Astrocyte (in vitro differentiated cells and primary cell): ENCODE data around the gene FAM3D. TPM values are rescaled to one million over a fixed set of nuclear protein-coding genes. Genes with fewer than 3 reads are reported as not detected.

Experiments
- DNase-seq: peaks from one replicate; pipeline ENCODE4 v3.0.0-alpha.2; 2010; ENCODE audit warnings: low read depth
- FAIRE-seq: peaks from 2 replicates; lab custom pipeline; 2011; peaks lifted over from hg19 to GRCh38; lab: Jason Lieb, UNC
- H2AFZ ChIP-seq: 2 replicates; pipeline ENCODE4 v1.6.0; 2012; ENCODE audit warnings: low read depth, low read length, inconsistent platforms
- H3K27ac ChIP-seq: 2 replicates; pipeline ENCODE4 v1.5.1; 2011; ENCODE audit warnings: low read depth, low read length, inconsistent platforms
- H3K27me3 ChIP-seq: 2 replicates; pipeline ENCODE4 v1.6.0; 2011; ENCODE audit warnings: low read length, inconsistent platforms; ENCODE audit not compliant: insufficient read depth
- H3K36me3 ChIP-seq: 2 replicates; pipeline ENCODE4 v1.5.1; 2011; ENCODE audit warnings: low read length, inconsistent platforms; ENCODE audit not compliant: insufficient read depth
- H3K4me1 ChIP-seq: 2 replicates; pipeline ENCODE4 v1.5.1; 2011; ENCODE audit warnings: low read length, inconsistent platforms; ENCODE audit not compliant: insufficient read depth
- H3K4me2 ChIP-seq: 2 replicates; pipeline ENCODE4 v1.6.0; 2012; ENCODE audit warnings: low read length, inconsistent platforms
- H3K4me3 ChIP-seq: 2 replicates; pipeline ENCODE4 v1.5.1; 2011; ENCODE audit warnings: low read depth, mild to moderate bottlenecking, low read length, inconsistent platforms; ENCODE audit not compliant: insufficient read depth
- H3K79me2 ChIP-seq: 2 replicates; pipeline ENCODE4 v1.6.0; 2012; ENCODE audit warnings: mild to moderate bottlenecking, low read length, inconsistent platforms; ENCODE audit not compliant: insufficient read depth
- H3K9ac ChIP-seq: 2 replicates; pipeline ENCODE4 v1.6.0; 2012; ENCODE audit warnings: mild to moderate bottlenecking, low read length, inconsistent platforms
- H3K9me3 ChIP-seq: 2 replicates; pipeline ENCODE4 v1.5.1; 2012; ENCODE audit warnings: low read depth, mild to moderate bottlenecking, low read length, inconsistent platforms; ENCODE audit not compliant: insufficient read depth
- H4K20me1 ChIP-seq: 2 replicates; pipeline ENCODE4 v1.6.0; 2012; ENCODE audit warnings: low read length, inconsistent platforms; ENCODE audit not compliant: insufficient read depth
- H3K27ac Mint-ChIP-seq: one replicate; pipeline ENCODE4 v1.8.0; 2021; ENCODE audit warnings: mild to moderate bottlenecking, mixed read lengths; ENCODE audit not compliant: unreplicated experiment
- H3K27me3 Mint-ChIP-seq: one replicate; pipeline ENCODE4 v1.8.0; 2021; ENCODE audit warnings: low read depth, mixed read lengths; ENCODE audit not compliant: unreplicated experiment
- H3K36me3 Mint-ChIP-seq: one replicate; pipeline ENCODE4 v1.8.0; 2021; ENCODE audit warnings: low read depth, mixed read lengths; ENCODE audit not compliant: unreplicated experiment
- H3K4me1 Mint-ChIP-seq: one replicate; pipeline ENCODE4 v1.8.0; 2021; ENCODE audit warnings: low read depth, mixed read lengths; ENCODE audit not compliant: unreplicated experiment
- H3K4me3 Mint-ChIP-seq: one replicate; pipeline ENCODE4 v1.8.0; 2021; ENCODE audit warnings: mild to moderate bottlenecking, moderate library complexity, mixed read lengths; ENCODE audit not compliant: unreplicated experiment
- H3K9me3 Mint-ChIP-seq: one replicate; pipeline ENCODE4 v1.8.0; 2021; ENCODE audit warnings: mild to moderate bottlenecking, mixed read lengths; ENCODE audit not compliant: unreplicated experiment
- CTCF ChIP-seq: IDR thresholded peaks from 2 replicates; pipeline ENCODE4 v1.5.1; 2011; ENCODE audit warnings: low read depth, mild to moderate bottlenecking, inconsistent platforms, low read length, moderate library complexity; ENCODE audit not compliant: insufficient read depth
- EZH2 ChIP-seq: IDR thresholded peaks from 2 replicates; pipeline ENCODE4 v1.6.1; 2012; ENCODE audit warnings: mild to moderate bottlenecking, low read length, inconsistent platforms; ENCODE audit not compliant: insufficient read depth
- total RNA-seq: library from RNA; stranded (reverse); gene quantifications from 2 replicates; pipeline ENCODE4 v1.2.1, GENCODE V29; 2021

Gene FAM3D
- total RNA-seq, 1 donor from 2014 or later = not detected

- H3K27ac Mint-ChIP-seq = no peak overlapping the region
Measured at GRCh38 chr3:58660998-58661397, 5.6 kb downstream of the FAM3D start.

GRCh38 chr3:58659051-58659675 lies 7.4 kb downstream of the FAM3D start:
- FAIRE-seq (no peak), DNase-seq (no peak)
- Histone ChIP-seq H4K20me1 (no peaks in the 10 kb centered on the region), H3K4me3 (no peak overlapping the region), H3K9ac (no peak overlapping the region), H3K36me3 (no peaks in the 10 kb centered on the region), H3K79me2 (no peaks in the 10 kb centered on the region), H3K27me3 (no peaks in the 10 kb centered on the region), H2AFZ (no peak overlapping the region), H3K4me1 (no peaks in the 10 kb centered on the region), H3K9me3 (no peaks in the 10 kb centered on the region), H3K27ac (no peak overlapping the region), H3K4me2 (no peak overlapping the region)
- H3K9me3 Mint-ChIP-seq = peaks cover 13% of the 10 kb centered on the region
- H3K27ac Mint-ChIP-seq = no peak overlapping the region
- peaks cover 43% of the 10 kb centered on the region for H3K27me3 Mint-ChIP-seq
- TF ChIP-seq EZH2 (no peak), CTCF (peak; percentile 27)
- no peak overlapping the region for H3K4me3 Mint-ChIP-seq
- no peaks in the 10 kb centered on the region for H3K4me1 Mint-ChIP-seq
- no peaks in the 10 kb centered on the region for H3K36me3 Mint-ChIP-seq

More at GRCh38 chr3:58660998-58661397, 5.6 kb downstream of the FAM3D start:
- no peak overlapping the region for H3K4me2 ChIP-seq
- no peak overlapping the region for H2AFZ ChIP-seq
- no peak overlapping the region for H3K27ac ChIP-seq
- H3K4me3 ChIP-seq = no peak overlapping the region
- H3K79me2 ChIP-seq = no peaks in the 10 kb centered on the region
- DNase-seq (no peak), FAIRE-seq (no peak)
- Mint-ChIP-seq H3K4me1 (no peaks in the 10 kb centered on the region), H3K4me3 (no peak overlapping the region), H3K36me3 (no peaks in the 10 kb centered on the region), H3K27me3 (peaks cover 48% of the 10 kb centered on the region), H3K9me3 (peaks cover 14% of the 10 kb centered on the region)
- no peaks in the 10 kb centered on the region for H3K36me3 ChIP-seq
- H3K27me3 ChIP-seq = no peaks in the 10 kb centered on the region
- no peak for TF ChIP-seq EZH2
- no peak for TF ChIP-seq CTCF
- H3K9me3 ChIP-seq = no peaks in the 10 kb centered on the region
- H4K20me1 ChIP-seq = no peaks in the 10 kb centered on the region
- no peaks in the 10 kb centered on the region for H3K4me1 ChIP-seq
- no peak overlapping the region for H3K9ac ChIP-seq

GRCh38 chr3:58658508-58658907 lies 8.1 kb downstream of the FAM3D start:
- no peaks in the 10 kb centered on the region for H3K36me3 ChIP-seq
- H2AFZ ChIP-seq = no peak overlapping the region
- no peak for TF ChIP-seq CTCF
- TF ChIP-seq EZH2 = no peak
- DNase-seq (no peak), FAIRE-seq (no peak)
- H3K27ac ChIP-seq = no peak overlapping the region
- no peaks in the 10 kb centered on the region for H3K9me3 ChIP-seq
- Mint-ChIP-seq H3K4me3 (no peak overlapping the region), H3K27me3 (peaks cover 44% of the 10 kb centered on the region), H3K4me1 (no peaks in the 10 kb centered on the region), H3K36me3 (no peaks in the 10 kb centered on the region), H3K9me3 (peaks cover 10% of the 10 kb centered on the region), H3K27ac (no peak overlapping the region)
- H3K4me2 ChIP-seq = no peak overlapping the region
- no peaks in the 10 kb centered on the region for H3K4me1 ChIP-seq
- H3K79me2 ChIP-seq = no peaks in the 10 kb centered on the region
- H3K27me3 ChIP-seq = no peaks in the 10 kb centered on the region
- no peak overlapping the region for H3K9ac ChIP-seq
- no peak overlapping the region for H3K4me3 ChIP-seq
- no peaks in the 10 kb centered on the region for H4K20me1 ChIP-seq
